Neural progenitor cell (in vitro differentiated cells): ENCODE data around the gene CCDC102A. TPM values are rescaled to one million over a fixed set of nuclear protein-coding genes. Genes with fewer than 3 reads are reported as not detected.

Source experiments
- DNase-seq: peaks from one replicate; pipeline ENCODE4 v3.0.0-alpha.2; 2016; ENCODE audit warnings: low spot score
- H2AFZ ChIP-seq: fragments of 200-600 bp; sonication (generic); replicated peaks from 2 replicates; pipeline ENCODE4 v1.6.1; 2016; ENCODE audit warnings: antibody characterized with exemption
- H3F3A ChIP-seq: fragments of 200-600 bp; sonication (generic); 2 replicates; pipeline ENCODE4 v1.6.1; 2016; ENCODE audit warnings: antibody characterized with exemption, low read depth
- H3K27ac ChIP-seq: fragments of 200-600 bp; sonication (generic); 2 replicates; pipeline ENCODE4 v1.5.1; 2016; ENCODE audit warnings: mild to moderate bottlenecking
- H3K27me3 ChIP-seq: fragments of 200-600 bp; sonication (generic); 2 replicates; pipeline ENCODE4 v1.6.1; 2016; ENCODE audit warnings: mild to moderate bottlenecking, moderate library complexity
- H3K36me3 ChIP-seq: fragments of 200-600 bp; sonication (generic); 2 replicates; pipeline ENCODE4 v1.5.1; 2016
- H3K4me1 ChIP-seq: fragments of 200-600 bp; sonication (generic); 2 replicates; pipeline ENCODE4 v1.6.1; 2016; ENCODE audit warnings: mixed run types
- H3K4me2 ChIP-seq: fragments of 200-600 bp; sonication (generic); 2 replicates; pipeline ENCODE4 v1.6.1; 2016
- H3K4me3 ChIP-seq: fragments of 200-600 bp; sonication (generic); 2 replicates; pipeline ENCODE4 v1.5.1; 2016
- H3K79me2 ChIP-seq: fragments of 200-600 bp; sonication (generic); 2 replicates; pipeline ENCODE4 v1.6.1; 2016; ENCODE audit warnings: low read depth
- H3K9ac ChIP-seq: fragments of 200-600 bp; sonication (generic); 2 replicates; pipeline ENCODE4 v1.6.1; 2016
- H3K9me3 ChIP-seq: fragments of 200-600 bp; sonication (generic); 2 replicates; pipeline ENCODE4 v1.5.1; 2016; ENCODE audit warnings: low read depth
- H4K20me1 ChIP-seq: fragments of 200-600 bp; sonication (generic); 2 replicates; pipeline ENCODE4 v1.6.1; 2016; ENCODE audit warnings: low read depth
- H3K27ac Mint-ChIP-seq: 3 replicates; pipeline ENCODE4 v1.8.0; 2021; ENCODE audit warnings: mixed read lengths
- H3K27me3 Mint-ChIP-seq: 2 replicates; pipeline ENCODE4 v1.8.0; 2022; ENCODE audit warnings: low read depth, mild to moderate bottlenecking, inconsistent platforms, moderate library complexity, mixed read lengths; ENCODE audit not compliant: insufficient read depth
- H3K36me3 Mint-ChIP-seq: 3 replicates; pipeline ENCODE4 v1.8.0; 2021; ENCODE audit warnings: mixed read lengths
- H3K4me1 Mint-ChIP-seq: 3 replicates; pipeline ENCODE4 v1.8.0; 2021; ENCODE audit warnings: mixed read lengths
- H3K4me3 Mint-ChIP-seq: 3 replicates; pipeline ENCODE4 v1.8.0; 2021; ENCODE audit warnings: mild to moderate bottlenecking, moderate library complexity, mixed read lengths
- H3K9me3 Mint-ChIP-seq: 3 replicates; pipeline ENCODE4 v1.8.0; 2020; ENCODE audit warnings: mixed read lengths
- CTCF ChIP-seq: fragments of 200-600 bp; sonication (generic); IDR thresholded peaks from 2 replicates; pipeline ENCODE4 v1.5.1; 2017; ENCODE audit warnings: antibody characterized with exemption, mild to moderate bottlenecking
- EZH2 ChIP-seq: fragments of 200-600 bp; sonication (generic); IDR thresholded peaks from 2 replicates; pipeline ENCODE4 v1.6.1; 2017; ENCODE audit warnings: antibody characterized with exemption, mild to moderate bottlenecking, moderate library complexity
- EZH2phosphoT487 ChIP-seq: fragments of 200-600 bp; sonication (generic); IDR thresholded peaks from 2 replicates; pipeline ENCODE4 v1.6.1; 2017; ENCODE audit warnings: antibody characterized with exemption
- total RNA-seq: library from RNA; depleted of rRNA; stranded (reverse); fragments of >200 nt; gene quantifications from 2 replicates; pipeline ENCODE4 v1.2.3, GENCODE V29; 2015; ENCODE audit warnings: low replicate concordance

Gene CCDC102A
- total RNA-seq, 1 donor from 2014 or later: 3.9 TPM

GRCh38 chr16:57484515-57485005, 51.8 kb downstream of the CCDC102A start:
- Histone ChIP-seq H3K4me1 (peaks cover 9% of the 10 kb centered on the region), H3F3A (no peaks in the 10 kb centered on the region), H3K79me2 (no peaks in the 10 kb centered on the region), H3K27me3 (peaks cover 15% of the 10 kb centered on the region), H2AFZ (no peak overlapping the region), H3K9me3 (no peaks in the 10 kb centered on the region), H3K4me2 (no peak overlapping the region), H3K27ac (no peak overlapping the region), H4K20me1 (no peaks in the 10 kb centered on the region), H3K36me3 (no peaks in the 10 kb centered on the region), H3K9ac (no peak overlapping the region), H3K4me3 (no peak overlapping the region)
- Mint-ChIP-seq H3K36me3 (no peaks in the 10 kb centered on the region), H3K27me3 (peaks cover 14% of the 10 kb centered on the region), H3K27ac (no peak overlapping the region), H3K4me1 (peaks cover 31% of the 10 kb centered on the region), H3K9me3 (peaks cover 3% of the 10 kb centered on the region), H3K4me3 (peak overlapping the region; percentile 8)
- TF ChIP-seq EZH2: no peak
- no peak for TF ChIP-seq EZH2phosphoT487
- TF ChIP-seq CTCF: no peak
- no peak for DNase-seq

GRCh38 chr16:57483725-57484514, 52.5 kb downstream of the CCDC102A start:
- no peaks in the 10 kb centered on the region for H3K36me3 ChIP-seq
- H3K4me2 ChIP-seq: no peak overlapping the region
- H3K4me3 Mint-ChIP-seq: no peak overlapping the region

GRCh38 chr16:57482845-57483545, 53.4 kb downstream of the CCDC102A start:
- Histone ChIP-seq H2AFZ (no peak overlapping the region), H3K9me3 (no peaks in the 10 kb centered on the region), H3K36me3 (no peaks in the 10 kb centered on the region), H3K27ac (no peak overlapping the region), H3K4me3 (no peak overlapping the region), H3K9ac (no peak overlapping the region), H3K79me2 (no peaks in the 10 kb centered on the region), H4K20me1 (no peaks in the 10 kb centered on the region), H3K4me2 (no peak overlapping the region), H3K27me3 (peaks cover 22% of the 10 kb centered on the region), H3F3A (no peaks in the 10 kb centered on the region), H3K4me1 (peaks cover 23% of the 10 kb centered on the region)
- Mint-ChIP-seq H3K9me3 (no peaks in the 10 kb centered on the region), H3K4me1 (peaks cover 44% of the 10 kb centered on the region), H3K4me3 (peak overlapping the region; percentile 48), H3K27me3 (peaks cover 9% of the 10 kb centered on the region), H3K27ac (no peak overlapping the region), H3K36me3 (no peaks in the 10 kb centered on the region)
- DNase-seq: no peak
- TF ChIP-seq EZH2: no peak
- TF ChIP-seq CTCF: no peak
- no peak for TF ChIP-seq EZH2phosphoT487

More at GRCh38 chr16:57483725-57484514, 52.5 kb downstream of the CCDC102A start:
- Histone ChIP-seq H3K4me1 (peaks cover 14% of the 10 kb centered on the region), H4K20me1 (no peaks in the 10 kb centered on the region), H3K4me3 (no peak overlapping the region), H3K9ac (no peak overlapping the region), H3F3A (no peaks in the 10 kb centered on the region), H2AFZ (no peak overlapping the region), H3K27me3 (peaks cover 20% of the 10 kb centered on the region), H3K79me2 (no peaks in the 10 kb centered on the region), H3K27ac (no peak overlapping the region), H3K9me3 (no peaks in the 10 kb centered on the region)
- TF ChIP-seq CTCF: no peak
- no peak for TF ChIP-seq EZH2
- no peak for TF ChIP-seq EZH2phosphoT487
- peaks cover 14% of the 10 kb centered on the region for H3K27me3 Mint-ChIP-seq
- peaks cover 34% of the 10 kb centered on the region for H3K4me1 Mint-ChIP-seq
- H3K27ac Mint-ChIP-seq: no peak overlapping the region
- DNase-seq: no peak
- no peaks in the 10 kb centered on the region for H3K9me3 Mint-ChIP-seq
- no peaks in the 10 kb centered on the region for H3K36me3 Mint-ChIP-seq
